HepG2 (cell line): ENCODE results near the gene ATP2B3.

ENCODE experiments used
- ATF3 ChIP-seq: sonication (generic); formaldehyde crosslinking; IDR thresholded peaks from 2 replicates; pipeline ENCODE4 v1.4.0; 2020; ENCODE audit warnings: missing genetic modification reagents
- ATM ChIP-seq: fragments of 450-650 bp; IDR thresholded peaks from 2 replicates; pipeline ENCODE4 v1.7.1; 2017; ENCODE audit warnings: mild to moderate bottlenecking, borderline replicate concordance
- CHD2 ChIP-seq: IDR thresholded peaks from 2 replicates; pipeline ENCODE4 v1.6.1; 2011; ENCODE audit warnings: low read depth, low read length, improper control_type of control experiment
- CTCF ChIP-seq: sonication (generic); formaldehyde crosslinking; IDR thresholded peaks from 2 replicates; pipeline ENCODE4 v1.5.0; 2020; ENCODE audit warnings: mild to moderate bottlenecking, missing genetic modification reagents, moderate library complexity
- EHMT2 ChIP-seq: fragments of 200-600 bp; sonication (generic); IDR thresholded peaks from 2 replicates; pipeline ENCODE4 v1.7.0; 2017; ENCODE audit warnings: antibody characterized with exemption, low read depth, low read length, borderline replicate concordance
- KAT7 ChIP-seq: IDR thresholded peaks from 2 replicates; pipeline ENCODE4 v1.6.1; 2018; ENCODE audit warnings: borderline replicate concordance, missing compliant biosample characterization
- SIN3A ChIP-seq: IDR thresholded peaks from 2 replicates; pipeline ENCODE4 v1.6.1; 2011; ENCODE audit warnings: low read depth, mild to moderate bottlenecking, control low read depth, low read length, borderline replicate concordance
- ZNF367 ChIP-seq: sonication (generic); formaldehyde crosslinking; IDR thresholded peaks from 2 replicates; pipeline ENCODE4 v1.4.0; 2020; ENCODE audit warnings: missing genetic modification reagents, borderline replicate concordance

DNA sequence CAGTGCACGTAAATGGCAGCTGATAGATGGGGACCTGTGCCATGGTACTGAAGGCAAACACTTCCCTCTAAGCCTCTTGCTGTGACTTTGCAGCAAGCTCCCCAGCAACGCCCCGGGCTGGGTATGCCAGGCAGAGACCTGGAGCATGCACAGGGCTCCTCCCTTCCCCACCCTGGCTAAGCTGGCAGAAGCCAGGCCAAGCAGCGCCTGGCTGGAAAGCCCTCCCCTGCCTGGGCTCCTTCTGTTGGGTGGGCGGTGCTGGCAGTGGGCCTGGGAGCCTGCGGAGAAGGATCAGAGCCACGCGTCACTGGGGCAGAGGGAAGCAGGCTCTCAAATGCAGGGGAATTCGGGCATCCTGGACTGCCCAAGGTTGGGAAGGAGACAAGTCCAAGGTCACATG lies 3.6 kb downstream of the ATP2B3 start:
- TF ChIP-seq ZNF367 (CRISPR knock-in tag) (no peak), SIN3A (no peak), CTCF (CRISPR knock-in tag) (no peak), EHMT2 (no peak), CHD2 (no peak), KAT7 (no peak), ATM (no peak), ATF3 (CRISPR knock-in tag) (no peak)
